GM21723 (cell line): ENCODE results near the gene GOLT1A.

ENCODE experiments used
- ATAC-seq: cut with Tn5 transposase; IDR thresholded peaks from one replicate; pipeline ENCODE4 v1.9.1; 2021; ENCODE audit warnings: mild to moderate bottlenecking, moderate library complexity; ENCODE audit not compliant: unreplicated experiment

Gene GOLT1A

DNA sequence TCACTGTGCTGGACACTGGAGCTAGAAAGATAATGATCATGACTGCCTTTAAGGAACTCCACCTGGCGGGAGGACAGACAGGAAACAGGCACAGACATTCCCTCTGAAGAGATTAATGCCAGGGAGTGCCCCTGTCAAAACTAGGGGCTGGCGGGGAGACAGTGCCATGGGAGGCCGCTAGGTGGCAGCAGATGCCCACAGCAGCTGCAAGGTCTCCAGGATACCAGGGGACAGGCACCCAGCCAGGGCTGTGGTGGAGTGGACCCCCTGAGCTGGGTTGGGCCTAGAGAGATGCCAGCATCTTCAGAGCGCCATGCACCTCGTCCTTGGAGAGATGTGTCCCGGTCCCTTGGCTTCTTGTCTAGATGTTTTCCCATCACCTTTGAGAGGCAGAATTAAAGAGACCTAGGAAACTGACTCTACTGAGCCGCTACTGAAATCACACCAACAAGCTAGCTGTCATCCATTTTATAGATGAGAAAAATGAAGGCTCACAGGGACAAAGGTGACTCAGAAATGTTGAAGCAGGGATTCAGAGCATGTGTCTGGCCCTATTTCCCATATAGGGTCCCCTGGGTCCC is 51.2 kb downstream of the GOLT1A start:
- no peak for ATAC-seq

DNA sequence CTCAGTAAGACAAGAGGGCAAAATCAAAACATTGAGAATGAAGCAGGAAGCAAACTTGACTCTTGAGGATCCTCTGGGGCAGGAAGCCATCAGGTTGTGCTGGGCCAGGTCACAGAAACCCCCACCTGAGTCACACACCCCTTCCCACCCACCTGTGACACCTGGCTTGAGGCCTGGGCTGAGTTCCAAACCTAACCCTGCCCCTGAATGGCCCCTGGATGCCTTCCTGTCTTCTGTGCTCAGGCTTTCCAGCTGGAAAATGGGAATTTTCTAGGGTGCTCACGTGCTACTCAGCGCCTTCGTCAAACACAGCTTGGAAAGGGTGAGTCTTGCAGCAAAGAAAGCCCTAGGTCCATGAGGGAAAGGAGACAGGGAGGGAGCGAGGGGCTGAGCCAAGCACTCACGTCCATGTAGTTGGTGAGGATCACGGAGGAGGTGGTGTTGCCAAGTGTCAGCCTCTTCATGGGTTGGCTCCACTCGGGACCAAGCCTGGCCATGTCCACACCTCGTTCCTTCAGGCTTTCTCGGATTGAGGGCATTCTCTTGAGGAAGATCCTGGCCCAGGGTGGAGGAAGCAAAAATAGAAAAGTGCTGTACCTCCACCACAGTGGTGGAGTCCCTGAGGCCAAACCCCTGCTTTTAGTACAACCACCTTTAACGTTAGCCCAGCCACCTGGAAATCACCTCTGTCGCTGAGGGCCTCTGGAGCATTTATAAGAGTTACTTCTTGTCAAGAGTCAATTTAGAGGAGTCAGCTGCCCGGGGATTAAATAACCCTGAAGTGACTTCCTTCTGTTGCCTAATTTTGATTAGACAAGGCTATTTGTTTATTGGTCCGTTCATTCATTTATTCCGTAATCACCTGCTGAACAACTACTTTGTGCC is 51.9 kb downstream of the GOLT1A start:
- no peak for ATAC-seq

- ATAC-seq, result no peak
Observed at GRCh38 chr1:204157962-204158361, 55.8 kb downstream of the GOLT1A start.

GRCh38 chr1:204155881-204156280 is 57.9 kb downstream of the GOLT1A start:
- ATAC-seq, result no peak

DNA sequence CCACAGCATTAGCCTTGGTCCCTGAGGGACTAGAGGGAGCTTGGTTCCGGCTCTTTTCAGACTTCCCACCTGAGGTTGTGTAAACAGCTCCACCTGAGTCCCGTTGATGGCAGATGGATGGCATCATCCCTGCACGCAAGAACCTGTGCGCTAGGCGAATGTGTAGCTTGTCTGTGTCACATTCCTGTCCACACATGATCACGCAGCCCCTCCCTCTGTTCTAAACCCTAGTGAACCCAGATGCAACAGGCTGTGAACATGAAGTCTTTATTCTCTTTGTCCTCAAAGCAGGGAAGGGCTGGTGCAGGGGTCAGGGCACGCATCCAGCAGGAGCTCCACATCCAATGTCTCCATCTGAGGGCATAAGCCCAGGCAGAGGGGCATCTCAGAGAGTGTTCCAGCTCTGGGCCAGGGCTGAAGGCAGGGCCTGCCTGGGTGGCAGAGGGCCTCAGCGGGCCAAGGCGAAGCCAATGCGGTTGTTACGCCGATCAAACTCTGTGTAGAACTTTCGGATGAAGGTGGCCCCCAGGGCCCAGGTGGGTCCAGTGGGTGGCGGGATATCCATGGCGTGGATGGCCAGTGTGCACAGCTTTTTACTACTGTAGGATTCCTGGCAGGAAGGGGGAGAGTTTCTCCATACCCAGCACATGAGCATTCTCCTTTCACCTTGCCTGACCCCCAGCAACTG is 59.1 kb downstream of the GOLT1A start:
- no peak for ATAC-seq

GRCh38 chr1:204153667-204154066 is 60.1 kb downstream of the GOLT1A start:
- ATAC-seq, result no peak

DNA sequence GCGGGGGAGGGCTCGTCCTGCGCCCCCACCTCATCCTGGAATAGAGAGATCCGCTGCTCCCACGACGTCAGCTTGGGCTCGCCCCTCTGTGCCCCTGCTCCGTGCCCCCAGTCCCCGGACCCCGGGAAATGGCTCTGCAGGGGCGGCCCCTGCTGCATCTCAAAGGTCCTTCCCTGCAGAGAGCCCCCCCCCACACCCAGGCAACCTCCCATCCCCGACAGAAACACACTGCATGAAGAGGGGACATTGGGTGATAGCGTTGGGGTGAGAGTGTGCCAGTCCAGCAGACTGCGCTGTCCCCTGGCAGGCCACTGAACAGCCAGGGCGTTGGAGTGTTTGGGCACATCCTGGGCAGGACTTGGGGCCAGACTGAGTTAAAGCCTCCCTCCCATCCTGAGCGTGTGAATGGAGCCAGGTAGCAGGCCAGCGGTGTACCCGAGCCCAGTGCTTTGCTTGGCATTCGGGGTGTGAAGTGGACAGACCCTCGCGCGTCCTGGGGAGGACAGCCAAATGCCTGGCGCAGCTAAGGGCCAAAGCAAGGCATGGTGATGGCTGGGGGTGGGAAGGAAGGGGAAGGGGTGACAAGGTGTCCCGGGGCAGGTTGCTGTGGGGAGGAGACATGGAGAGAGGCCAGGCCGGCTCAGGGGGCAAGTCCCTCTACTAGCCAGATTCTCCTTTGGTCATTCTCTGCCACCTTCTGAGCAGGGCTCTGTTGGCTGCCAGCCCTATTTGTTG is 61.3 kb downstream of the GOLT1A start:
- no peak for ATAC-seq

- no peak for ATAC-seq
Observed at GRCh38 chr1:204151552-204152309, 62.1 kb downstream of the GOLT1A start, which contains the start of gene ETNK2. TSS of gene ETNK2 (minus strand) at chr1:204152044. CDS start at chr1:204151852, 192 bp downstream.

DNA sequence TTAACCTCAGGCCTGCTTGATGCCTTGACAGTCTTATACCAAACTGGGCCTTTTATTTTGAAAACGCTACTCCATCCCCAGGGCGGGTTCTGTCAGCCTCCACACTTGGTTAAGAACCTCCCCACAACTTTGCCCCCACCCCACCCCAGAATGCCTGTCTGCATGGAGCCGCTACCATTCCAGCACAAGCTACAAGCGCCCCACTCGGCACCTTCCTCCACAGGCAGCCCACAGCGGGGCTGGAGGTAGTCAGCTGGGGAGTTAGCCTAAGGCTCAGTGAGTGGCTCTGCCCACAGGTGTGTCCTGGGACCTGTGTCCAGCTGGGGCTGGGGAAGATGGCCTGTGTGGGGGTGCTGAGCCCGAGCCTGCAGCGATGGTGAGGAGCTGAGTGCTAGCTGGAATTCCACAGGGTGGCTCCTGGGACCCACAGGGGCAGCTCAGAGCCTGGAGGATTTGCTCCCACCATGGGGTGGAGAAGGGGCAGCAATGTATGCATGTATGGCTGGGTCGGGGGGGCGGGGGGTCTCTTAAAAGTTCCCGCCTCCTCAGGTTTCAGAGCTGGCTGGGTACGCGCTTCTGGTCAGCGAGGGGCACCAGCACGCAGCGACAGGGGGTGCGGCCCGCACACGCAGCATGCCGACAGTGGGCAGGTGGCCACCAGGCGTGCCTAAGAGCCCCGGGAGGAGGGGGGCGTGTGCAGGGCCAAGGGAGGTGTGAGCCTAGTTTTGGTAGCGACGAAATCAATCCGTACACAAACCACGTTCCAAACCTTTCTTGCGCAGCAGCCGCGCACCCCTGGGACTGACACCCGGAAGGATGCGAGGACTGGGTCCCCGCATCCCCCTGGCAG is 62.9 kb downstream of the GOLT1A start:
- no peak for ATAC-seq

- no peak for ATAC-seq
Observed at GRCh38 chr1:204149635-204150565, 63.9 kb downstream of the GOLT1A start.

DNA sequence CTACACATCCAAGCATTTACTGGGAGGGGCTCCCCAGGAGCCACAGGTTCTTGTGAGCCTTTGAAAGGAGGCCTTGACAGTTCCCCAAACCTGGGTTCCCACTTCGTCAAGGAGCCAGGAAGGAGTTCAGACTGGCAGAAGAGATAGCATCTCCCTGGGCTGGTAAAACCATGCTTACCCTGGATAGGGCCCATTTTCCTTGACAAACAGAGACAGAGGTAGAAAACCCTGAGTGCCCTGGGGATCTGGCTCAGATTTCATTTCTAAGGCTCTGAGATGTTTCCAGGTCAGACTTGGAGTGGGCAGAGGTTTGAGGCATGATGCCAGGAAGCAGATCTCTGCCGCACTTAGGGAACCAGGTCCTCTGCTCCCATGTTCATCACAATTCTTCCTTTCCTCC is 64.7 kb downstream of the GOLT1A start:
- ATAC-seq, result no peak
